BJ (cell line): Measurements from ENCODE around the gene NEK4. TPM values are rescaled to one million over a fixed set of nuclear protein-coding genes. Genes with fewer than 3 reads are reported as not detected.

Experiments
- CTCF ChIA-PET: fragments of 350-600 bp; formaldehyde crosslinking; extraction: SDS; loops from one replicate; lab custom pipeline; 2021; ENCODE audit warnings: antibody characterized with exemption, inconsistent platforms; lab: Yijun Ruan, JAX
- POLR2A ChIA-PET: fragments of 300-600 bp; sonication (Branson Sonifier 250); formaldehyde crosslinking; extraction: SDS; loops from one replicate; lab custom pipeline; 2021; ENCODE audit warnings: antibody characterized with exemption; lab: Charles Lee
- DNase-seq: peaks from one replicate; pipeline ENCODE4 v3.0.0-alpha.2; 2011; ENCODE audit warnings: low read depth
- H3K27me3 ChIP-seq: 2 replicates; pipeline ENCODE4 v1.6.0; 2011; ENCODE audit warnings: low read length; ENCODE audit not compliant: control insufficient read depth, insufficient read depth
- H3K36me3 ChIP-seq: 2 replicates; pipeline ENCODE4 v1.5.1; 2011; ENCODE audit warnings: low read length; ENCODE audit not compliant: control insufficient read depth, insufficient read depth
- H3K4me3 ChIP-seq: 2 replicates; pipeline ENCODE4 v1.5.1; 2011; ENCODE audit warnings: low read depth, mild to moderate bottlenecking, control low read depth, low read length
- CTCF ChIP-seq: IDR thresholded peaks from 2 replicates; pipeline ENCODE4 v1.5.1; 2011; ENCODE audit warnings: low read depth, mild to moderate bottlenecking, control low read depth, inconsistent platforms, low read length, moderate library complexity; ENCODE audit not compliant: insufficient read depth
- polyA plus RNA-seq: library from polyadenylated mRNA; depleted of rRNA; stranded (reverse); fragments of >200 nt; gene quantifications from 2 replicates; pipeline ENCODE4 v1.2.3, GENCODE V29; 2011

NEK4 gene
- polyA plus RNA-seq, 1 experiment, result 10.0 TPM

GRCh38 chr3:52792961-52793695 is 22.4 kb upstream of the NEK4 start:
- Histone ChIP-seq H3K4me3 (no peak overlapping the region), H3K36me3 (no peaks in the 10 kb centered on the region), H3K27me3 (peaks cover 5% of the 10 kb centered on the region)
- no peak for DNase-seq
- CTCF ChIA-PET, result interaction anchor here (0.8 to 1.4 kb wide), 3 partner anchors 8 to 28 kb away, joined by 3 read pairs; no protein-coding TSS in a partner anchor
- POLR2A ChIA-PET, result no interaction called here
- no peak for TF ChIP-seq CTCF

DNA sequence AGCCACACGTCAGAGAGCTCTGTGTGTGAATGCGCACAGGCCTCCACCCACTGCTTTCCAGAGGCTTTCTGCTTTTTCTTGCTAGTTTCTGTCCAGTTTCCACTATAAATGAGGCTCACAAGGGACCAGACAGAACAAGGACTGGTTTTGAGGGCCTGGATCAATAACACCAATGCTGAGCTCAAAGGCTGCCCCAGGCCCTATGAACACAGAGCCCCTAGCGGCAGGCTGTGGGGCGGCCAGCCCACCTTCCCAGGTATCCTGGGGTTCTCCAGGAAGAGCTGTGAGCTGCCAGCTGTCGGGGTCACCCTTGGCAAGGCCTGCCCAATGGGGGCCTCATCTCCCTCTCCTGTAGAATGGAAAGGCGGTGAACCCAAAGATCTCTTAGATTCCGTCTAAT is 21.7 kb upstream of the NEK4 start:
- ChIA-PET CTCF (interaction anchor here (1.0 to 1.4 kb wide), 3 partner anchors 9 to 29 kb away, joined by 3 to 4 read pairs (median 3); no protein-coding TSS in a partner anchor), POLR2A (no interaction called here)
- Histone ChIP-seq H3K36me3 (no peaks in the 10 kb centered on the region), H3K4me3 (no peak overlapping the region), H3K27me3 (peaks cover 5% of the 10 kb centered on the region)
- TF ChIP-seq CTCF, result no peak
- DNase-seq, result no peak

- Histone ChIP-seq H3K36me3 (no peaks in the 10 kb centered on the region), H3K27me3 (peaks cover 5% of the 10 kb centered on the region), H3K4me3 (no peak overlapping the region)
- no peak for DNase-seq
- TF ChIP-seq CTCF, result no peak
- ChIA-PET POLR2A (no interaction called here), CTCF (interaction anchor here (1.0 to 1.3 kb wide), 2 partner anchors 13 to 29 kb away, joined by 3 to 4 read pairs; no protein-coding TSS in a partner anchor)
These were observed 21.2 kb upstream of the NEK4 start for GRCh38 chr3:52791928-52792327.

GRCh38 chr3:52791366-52791765 is 20.6 kb upstream of the NEK4 start:
- POLR2A ChIA-PET, result no interaction called here
- CTCF ChIA-PET, result interaction anchor here (1.0 to 1.3 kb wide), 2 partner anchors 12 to 30 kb away, joined by 3 to 4 read pairs; no protein-coding TSS in a partner anchor
- Histone ChIP-seq H3K27me3 (peaks cover 5% of the 10 kb centered on the region), H3K36me3 (no peaks in the 10 kb centered on the region), H3K4me3 (no peak overlapping the region)
- no peak for TF ChIP-seq CTCF
- DNase-seq, result no peak

DNA sequence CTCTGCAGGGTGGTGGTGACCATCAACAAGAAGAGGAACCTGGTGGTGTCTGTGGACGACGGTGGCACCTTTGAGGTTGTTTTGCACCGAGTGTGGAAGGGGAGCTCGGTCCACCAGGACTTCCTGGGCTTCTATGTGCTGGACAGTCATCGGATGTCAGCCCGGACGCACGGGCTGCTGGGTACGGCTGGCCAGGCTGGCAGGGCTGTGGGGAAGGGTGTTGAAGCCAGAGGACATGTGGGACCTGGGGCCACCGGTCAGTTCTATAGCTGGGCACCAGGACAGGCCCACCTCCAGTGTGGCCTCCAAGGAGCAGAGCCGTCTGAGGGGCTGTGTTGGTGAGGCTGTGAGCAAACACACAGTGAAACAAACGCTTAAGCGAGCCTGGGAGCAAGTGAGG is 20.0 kb upstream of the NEK4 start:
- ChIA-PET CTCF (no interaction called here), POLR2A (no interaction called here)
- no peaks in the 10 kb centered on the region for H3K36me3 ChIP-seq

More for the DNA sequence above, 20.0 kb upstream of the NEK4 start:
- DNase-seq, result no peak
- Histone ChIP-seq H3K27me3 (peaks cover 5% of the 10 kb centered on the region), H3K4me3 (no peak overlapping the region)
- no peak for TF ChIP-seq CTCF
